Activated naive CD4-positive, alpha-beta T cell treated with anti-CD3 and anti-CD28 coated beads, Interleukin-2, amount 50 U/mL, for 24 hours (primary cell): ENCODE results near the gene VSTM2B.

Source experiments
- H3K27ac Mint-ChIP-seq: one replicate; pipeline ENCODE4 v1.8.0; 2021; ENCODE audit warnings: mild to moderate bottlenecking, mixed read lengths
- H3K27me3 Mint-ChIP-seq: one replicate; pipeline ENCODE4 v1.8.0; 2021; ENCODE audit warnings: mixed read lengths
- H3K36me3 Mint-ChIP-seq: one replicate; pipeline ENCODE4 v1.8.0; 2021; ENCODE audit warnings: mixed read lengths
- H3K4me1 Mint-ChIP-seq: one replicate; pipeline ENCODE4 v1.8.0; 2021; ENCODE audit warnings: mixed read lengths
- H3K4me3 Mint-ChIP-seq: one replicate; pipeline ENCODE4 v1.8.0; 2021; ENCODE audit warnings: mild to moderate bottlenecking, mixed read lengths
- H3K9me3 Mint-ChIP-seq: one replicate; pipeline ENCODE4 v1.8.0; 2021; ENCODE audit warnings: mixed read lengths

The VSTM2B gene

GRCh38 chr19:29489172-29489951, 36.4 kb upstream of the VSTM2B start:
- peaks cover 26% of the 10 kb centered on the region for H3K27me3 Mint-ChIP-seq
- H3K4me1 Mint-ChIP-seq, result no peaks in the 10 kb centered on the region
- no peaks in the 10 kb centered on the region for H3K9me3 Mint-ChIP-seq
- no peak overlapping the region for H3K27ac Mint-ChIP-seq
- H3K36me3 Mint-ChIP-seq, result no peaks in the 10 kb centered on the region
- no peak overlapping the region for H3K4me3 Mint-ChIP-seq

DNA sequence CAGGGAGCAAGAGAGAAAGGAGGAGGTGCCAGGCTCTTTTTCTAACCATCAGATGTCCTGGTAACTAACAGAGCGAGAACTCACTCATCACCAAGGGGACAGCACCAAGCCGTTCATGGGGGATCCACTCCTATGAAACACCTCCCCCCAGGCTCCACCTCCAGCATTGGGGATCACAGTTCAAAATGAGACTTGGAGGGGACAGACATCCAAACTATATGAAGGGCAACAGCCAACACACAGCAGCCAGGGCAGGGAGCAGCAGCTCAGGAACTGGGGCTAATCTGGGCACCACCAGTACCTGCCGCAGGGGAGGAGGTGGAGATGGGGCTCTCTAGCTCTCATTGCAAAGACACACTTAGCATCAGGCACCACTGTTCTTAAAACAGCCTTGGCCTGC, 34.3 kb upstream of the VSTM2B start:
- Mint-ChIP-seq H3K27ac (no peak overlapping the region), H3K36me3 (no peaks in the 10 kb centered on the region), H3K4me3 (no peak overlapping the region), H3K27me3 (peaks cover 23% of the 10 kb centered on the region), H3K4me1 (no peaks in the 10 kb centered on the region), H3K9me3 (no peaks in the 10 kb centered on the region)

- Mint-ChIP-seq H3K9me3 (no peaks in the 10 kb centered on the region), H3K27ac (no peak overlapping the region), H3K27me3 (peaks cover 20% of the 10 kb centered on the region), H3K4me3 (no peak overlapping the region), H3K4me1 (no peaks in the 10 kb centered on the region), H3K36me3 (no peaks in the 10 kb centered on the region)
These were observed 33.7 kb upstream of the VSTM2B start for GRCh38 chr19:29491995-29492577.

DNA sequence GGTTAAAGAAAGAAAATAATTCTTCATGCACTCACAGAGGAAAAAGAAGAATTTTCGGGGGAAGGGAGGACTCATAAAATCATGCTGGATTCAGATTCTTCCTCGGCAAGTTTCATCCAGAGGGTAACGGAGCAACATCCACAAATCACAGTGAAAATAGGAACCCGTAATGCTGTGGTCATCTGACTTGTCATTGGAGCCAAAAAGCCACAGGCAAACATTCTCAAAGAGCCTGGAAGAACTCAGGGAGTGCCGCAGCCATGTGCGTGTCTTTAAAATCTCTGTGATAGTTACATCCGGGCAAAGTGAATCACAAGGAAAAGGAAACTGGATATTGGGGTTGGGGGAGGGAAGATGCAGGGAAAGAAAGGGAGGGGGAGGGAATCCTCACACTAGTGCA, 33.0 kb upstream of the VSTM2B start:
- Mint-ChIP-seq H3K4me1 (no peaks in the 10 kb centered on the region), H3K36me3 (no peaks in the 10 kb centered on the region), H3K4me3 (no peak overlapping the region), H3K9me3 (no peaks in the 10 kb centered on the region), H3K27ac (no peak overlapping the region), H3K27me3 (peaks cover 18% of the 10 kb centered on the region)

- Mint-ChIP-seq H3K4me3 (no peak overlapping the region), H3K4me1 (no peaks in the 10 kb centered on the region), H3K27ac (no peak overlapping the region), H3K36me3 (no peaks in the 10 kb centered on the region), H3K27me3 (peaks cover 13% of the 10 kb centered on the region), H3K9me3 (no peaks in the 10 kb centered on the region)
These were observed 30.7 kb upstream of the VSTM2B start for GRCh38 chr19:29495091-29495490.

DNA sequence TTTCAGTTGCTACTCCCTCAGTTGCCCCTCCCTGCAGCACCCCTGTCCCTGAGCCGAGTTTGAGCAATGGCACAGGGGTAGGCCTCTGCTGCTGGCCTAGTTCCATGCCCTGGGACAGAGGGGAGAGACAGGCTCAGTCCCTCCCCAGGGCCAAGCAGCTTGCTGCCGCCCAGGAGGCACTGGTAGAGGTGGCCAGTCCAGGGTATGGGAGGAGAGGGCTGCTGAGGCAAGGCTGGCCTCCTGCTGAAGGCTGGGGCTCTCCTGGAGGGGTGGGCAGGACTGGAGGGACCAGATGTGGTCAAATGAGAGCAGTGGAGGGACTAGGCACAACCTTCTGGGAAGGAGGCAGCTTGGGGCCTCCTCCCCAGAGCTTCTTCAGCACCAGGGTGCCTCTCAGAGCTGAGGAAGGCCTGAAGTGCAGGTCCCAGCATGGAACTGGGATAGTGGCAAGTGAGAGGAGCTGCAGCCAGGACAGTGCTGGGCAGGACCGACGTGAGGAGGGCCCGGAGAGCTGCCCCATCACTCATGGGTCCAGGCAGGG, 29.8 kb upstream of the VSTM2B start:
- H3K27ac Mint-ChIP-seq, result no peak overlapping the region
- no peaks in the 10 kb centered on the region for H3K9me3 Mint-ChIP-seq
- H3K4me1 Mint-ChIP-seq, result no peaks in the 10 kb centered on the region
- no peaks in the 10 kb centered on the region for H3K36me3 Mint-ChIP-seq
- no peak overlapping the region for H3K4me3 Mint-ChIP-seq
- H3K27me3 Mint-ChIP-seq, result peaks cover 9% of the 10 kb centered on the region

- H3K36me3 Mint-ChIP-seq, result no peaks in the 10 kb centered on the region
- no peak overlapping the region for H3K4me3 Mint-ChIP-seq
- H3K27ac Mint-ChIP-seq, result no peak overlapping the region
- H3K27me3 Mint-ChIP-seq, result no peaks in the 10 kb centered on the region
- no peaks in the 10 kb centered on the region for H3K9me3 Mint-ChIP-seq
- H3K4me1 Mint-ChIP-seq, result no peaks in the 10 kb centered on the region
These were observed 28.6 kb upstream of the VSTM2B start for GRCh38 chr19:29497241-29497640.

DNA sequence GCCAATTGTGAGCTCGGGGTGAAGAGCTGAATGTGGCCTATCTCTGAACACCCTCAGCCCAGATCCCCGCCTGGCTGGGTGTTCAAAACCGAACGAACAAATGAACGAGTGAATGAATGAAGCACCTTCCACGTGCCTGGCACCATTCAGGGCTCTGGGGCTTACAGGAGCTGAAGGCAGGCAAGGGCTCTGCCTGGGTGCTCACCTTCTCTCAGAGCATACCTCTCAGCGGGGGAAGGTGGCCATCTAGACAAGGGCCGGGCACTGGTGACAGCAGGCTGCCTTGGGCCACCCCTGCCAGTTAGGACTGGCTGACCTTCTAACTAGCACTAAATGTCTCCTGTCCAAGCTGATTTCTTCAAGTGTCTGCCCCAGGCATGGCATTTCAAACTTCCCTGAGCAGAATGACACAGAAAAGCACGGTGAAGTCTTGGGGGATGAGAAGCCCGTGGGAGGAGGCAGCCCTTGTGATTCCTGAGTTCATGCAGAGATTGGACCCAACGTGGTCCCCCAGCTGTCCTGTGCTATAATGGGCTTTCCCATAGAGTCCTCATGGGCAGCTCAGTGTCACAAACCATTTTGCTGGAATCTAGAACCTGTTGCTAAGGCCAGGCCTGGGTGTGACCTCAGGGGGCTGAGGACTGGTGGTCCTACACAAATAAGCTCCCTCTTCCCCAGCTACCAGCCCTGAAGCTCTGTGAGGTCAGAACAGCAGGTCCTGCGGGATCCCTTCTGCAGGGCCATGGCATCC, 27.9 kb upstream of the VSTM2B start:
- no peaks in the 10 kb centered on the region for H3K36me3 Mint-ChIP-seq

GRCh38 chr19:29499261-29499920, 26.4 kb upstream of the VSTM2B start:
- H3K36me3 Mint-ChIP-seq, result no peaks in the 10 kb centered on the region
- no peaks in the 10 kb centered on the region for H3K4me1 Mint-ChIP-seq
- H3K27ac Mint-ChIP-seq, result no peak overlapping the region
- H3K9me3 Mint-ChIP-seq, result no peaks in the 10 kb centered on the region
- no peaks in the 10 kb centered on the region for H3K27me3 Mint-ChIP-seq
- no peak overlapping the region for H3K4me3 Mint-ChIP-seq

More for the DNA sequence above, 27.9 kb upstream of the VSTM2B start:
- H3K27ac Mint-ChIP-seq, result no peak overlapping the region
- H3K27me3 Mint-ChIP-seq, result no peaks in the 10 kb centered on the region
- H3K9me3 Mint-ChIP-seq, result no peaks in the 10 kb centered on the region
- no peaks in the 10 kb centered on the region for H3K4me1 Mint-ChIP-seq
- no peak overlapping the region for H3K4me3 Mint-ChIP-seq

- Mint-ChIP-seq H3K9me3 (no peaks in the 10 kb centered on the region), H3K27ac (no peak overlapping the region), H3K27me3 (no peaks in the 10 kb centered on the region), H3K36me3 (no peaks in the 10 kb centered on the region), H3K4me3 (no peak overlapping the region), H3K4me1 (no peaks in the 10 kb centered on the region)
These were observed 25.7 kb upstream of the VSTM2B start for GRCh38 chr19:29499921-29500590.

DNA sequence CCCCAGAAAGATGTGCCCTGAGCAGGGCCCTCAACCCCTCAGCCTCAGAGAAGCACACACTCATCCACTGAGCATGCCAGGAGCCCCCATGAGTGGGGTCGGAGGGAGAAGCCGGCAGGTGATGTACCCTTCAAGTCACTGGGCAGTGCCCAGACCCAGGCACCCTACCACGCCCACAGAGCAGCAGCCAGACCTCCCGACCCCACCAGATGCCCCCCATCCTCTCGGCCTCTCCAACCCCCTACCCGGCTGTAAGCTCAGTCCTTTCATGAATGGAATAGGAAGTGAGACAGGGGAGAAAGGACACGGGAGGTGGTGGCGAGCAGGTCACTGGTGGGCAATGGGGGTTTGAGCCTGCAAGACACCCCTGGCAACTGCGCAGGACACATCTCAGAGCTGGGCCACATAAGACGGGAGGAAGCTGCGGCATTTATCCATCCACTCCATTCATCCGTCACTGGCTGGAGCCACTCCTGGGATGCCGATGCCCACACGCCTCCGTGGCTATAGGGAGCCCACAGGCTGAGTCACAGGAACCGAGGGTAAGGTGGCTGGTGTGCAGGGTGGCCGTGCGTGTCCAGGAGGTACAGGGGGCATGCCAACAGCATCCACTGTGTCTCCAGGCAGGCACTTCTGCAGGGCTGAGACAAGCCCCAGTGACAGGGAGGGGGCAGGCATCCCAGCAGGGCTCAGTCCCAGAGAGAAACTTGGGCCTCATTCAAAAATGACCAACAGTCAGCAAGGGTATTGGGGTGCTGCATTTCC, 23.8 kb upstream of the VSTM2B start:
- Mint-ChIP-seq H3K4me3 (no peak overlapping the region), H3K36me3 (no peaks in the 10 kb centered on the region), H3K27me3 (no peaks in the 10 kb centered on the region), H3K9me3 (no peaks in the 10 kb centered on the region), H3K4me1 (no peaks in the 10 kb centered on the region), H3K27ac (no peak overlapping the region)

- Mint-ChIP-seq H3K4me3 (no peak overlapping the region), H3K36me3 (no peaks in the 10 kb centered on the region), H3K9me3 (no peaks in the 10 kb centered on the region), H3K27me3 (no peaks in the 10 kb centered on the region), H3K27ac (no peak overlapping the region), H3K4me1 (no peaks in the 10 kb centered on the region)
These were observed 23.3 kb upstream of the VSTM2B start for GRCh38 chr19:29502581-29502850.

DNA sequence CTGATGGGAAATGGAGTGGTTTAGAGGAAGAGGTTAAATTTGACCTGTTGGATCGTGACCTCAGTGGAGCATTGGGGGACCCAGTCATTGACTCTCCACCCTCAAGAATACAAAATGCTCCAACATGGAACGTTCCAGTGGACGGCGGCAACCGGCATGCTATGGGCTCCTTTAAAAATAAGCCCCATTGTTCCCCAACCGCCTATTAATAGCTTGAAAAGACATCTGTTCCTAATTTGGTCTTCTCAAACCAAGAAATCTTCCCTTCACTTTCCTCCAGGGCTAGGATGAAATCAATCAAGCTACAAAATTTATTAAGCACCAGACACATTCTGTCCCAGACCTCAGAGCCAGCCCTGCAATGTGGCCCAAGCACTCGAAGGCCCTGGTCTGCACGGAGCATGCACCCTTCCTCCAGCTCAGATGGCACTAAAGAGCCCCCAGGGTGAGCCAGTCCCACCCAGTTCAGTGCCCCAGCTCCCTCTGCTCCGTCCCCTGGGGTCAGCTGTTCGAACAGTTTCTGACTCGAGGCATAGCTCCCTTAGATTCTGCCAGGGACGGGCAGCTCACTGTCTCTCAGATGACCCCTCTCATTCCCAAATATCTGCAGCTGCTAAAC, 22.5 kb upstream of the VSTM2B start:
- Mint-ChIP-seq H3K27me3 (no peaks in the 10 kb centered on the region), H3K9me3 (no peaks in the 10 kb centered on the region), H3K4me3 (no peak overlapping the region), H3K4me1 (no peaks in the 10 kb centered on the region), H3K36me3 (no peaks in the 10 kb centered on the region), H3K27ac (no peak overlapping the region)

- H3K4me1 Mint-ChIP-seq, result no peaks in the 10 kb centered on the region
- H3K27ac Mint-ChIP-seq, result no peak overlapping the region
- peaks cover under 1% of the 10 kb centered on the region for H3K27me3 Mint-ChIP-seq
- H3K36me3 Mint-ChIP-seq, result no peaks in the 10 kb centered on the region
- H3K9me3 Mint-ChIP-seq, result no peaks in the 10 kb centered on the region
- no peak overlapping the region for H3K4me3 Mint-ChIP-seq
These were observed 22.0 kb upstream of the VSTM2B start for GRCh38 chr19:29503785-29504184.
